Stimulated activated effector memory CD8-positive, alpha-beta T cell treated with anti-CD3 and anti-CD28 coated beads, Interleukin-12 subunit alpha, Interleukin-12 subunit beta, amount 100 ng/mL, for 72 hours (primary cell): ENCODE measurements around the gene TSHR.

Experiments used
- ATAC-seq: fragments of 150-1000 bp; cut with Tn5 transposase; 2 replicates; pipeline ENCODE4 v1.10.0; 2021
- DNase-seq, 2 donors: peaks; one replicate each; pipeline ENCODE4 v3.0.0; 2021 to 2022; ENCODE audit warnings: low spot score in 2 of 2
- H3K27ac Mint-ChIP-seq: one replicate; pipeline ENCODE4 v1.8.0; 2022; ENCODE audit warnings: mild to moderate bottlenecking, mixed read lengths
- H3K36me3 Mint-ChIP-seq: one replicate; pipeline ENCODE4 v1.8.0; 2022; ENCODE audit warnings: mild to moderate bottlenecking, mixed read lengths
- H3K4me1 Mint-ChIP-seq: one replicate; pipeline ENCODE4 v1.8.0; 2022; ENCODE audit warnings: mixed read lengths
- H3K4me3 Mint-ChIP-seq: one replicate; pipeline ENCODE4 v1.8.0; 2022; ENCODE audit warnings: mild to moderate bottlenecking, mixed read lengths
- H3K9me3 Mint-ChIP-seq: one replicate; pipeline ENCODE4 v1.8.0; 2022; ENCODE audit warnings: mixed read lengths

TSHR gene

GRCh38 chr14:81147140-81147897 lies 191.9 kb downstream of the TSHR start:
- Mint-ChIP-seq H3K27ac (no peak overlapping the region), H3K4me1 (no peaks in the 10 kb centered on the region), H3K9me3 (no peaks in the 10 kb centered on the region), H3K36me3 (no peaks in the 10 kb centered on the region), H3K4me3 (no peak overlapping the region)
- DNase-seq, result no peak
- no peak for ATAC-seq

DNA sequence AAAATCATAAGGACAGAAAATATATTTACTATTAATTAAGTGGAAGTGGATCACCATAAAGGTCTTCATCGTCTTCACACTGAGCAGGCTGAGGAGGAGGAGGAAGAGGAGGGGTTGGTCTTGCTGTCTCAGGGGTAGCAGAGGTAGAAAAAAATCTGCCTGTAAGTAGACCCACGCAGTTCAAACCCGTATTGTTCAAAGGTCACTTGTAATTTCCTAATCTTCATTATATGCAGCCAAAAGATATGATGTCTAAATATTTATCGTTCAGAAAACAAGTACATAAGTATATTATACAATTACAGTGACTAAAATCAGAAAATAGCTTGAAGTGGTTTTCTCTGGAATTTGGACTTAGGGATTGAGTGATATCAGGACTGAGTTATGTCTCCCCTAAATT lies 193.2 kb downstream of the TSHR start:
- ATAC-seq, result no peak
- Mint-ChIP-seq H3K4me3 (no peak overlapping the region), H3K27ac (no peak overlapping the region), H3K4me1 (peaks cover 6% of the 10 kb centered on the region), H3K9me3 (no peaks in the 10 kb centered on the region), H3K36me3 (no peaks in the 10 kb centered on the region)
- DNase-seq, result no peak

DNA sequence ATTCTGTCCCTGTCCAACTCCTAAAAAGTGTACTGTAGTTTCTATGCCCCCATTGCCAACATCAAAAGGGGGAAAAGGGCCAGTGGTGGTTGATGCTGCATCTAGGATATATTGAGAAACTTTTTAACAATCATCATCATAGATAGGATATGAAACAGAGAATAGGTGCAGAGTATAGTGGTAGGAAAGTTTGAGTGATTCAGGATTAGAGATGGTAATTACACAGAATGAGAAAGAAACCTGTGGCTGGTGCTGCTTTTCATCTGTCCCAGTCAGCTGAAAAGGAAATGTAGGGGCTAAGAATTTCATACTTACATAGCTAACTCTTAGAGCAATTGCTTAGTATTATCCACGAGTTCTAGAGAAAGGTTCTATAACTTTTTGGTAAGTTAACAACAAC lies 197.8 kb downstream of the TSHR start:
- DNase-seq (no peak), ATAC-seq (peak; percentile 97)
- no peak overlapping the region for H3K4me3 Mint-ChIP-seq
- peaks cover 6% of the 10 kb centered on the region for H3K4me1 Mint-ChIP-seq
- no peak overlapping the region for H3K27ac Mint-ChIP-seq
- H3K36me3 Mint-ChIP-seq, result no peaks in the 10 kb centered on the region
- no peaks in the 10 kb centered on the region for H3K9me3 Mint-ChIP-seq

- Mint-ChIP-seq H3K9me3 (peaks cover 2% of the 10 kb centered on the region), H3K4me1 (peaks cover 6% of the 10 kb centered on the region), H3K4me3 (no peak overlapping the region), H3K36me3 (no peaks in the 10 kb centered on the region), H3K27ac (no peak overlapping the region)
- ATAC-seq, result no peak
- DNase-seq, result no peak
These were observed 202.0 kb downstream of the TSHR start for GRCh38 chr14:81157431-81157830.

GRCh38 chr14:81161088-81161487 lies 205.7 kb downstream of the TSHR start:
- Mint-ChIP-seq H3K4me1 (peaks cover 8% of the 10 kb centered on the region), H3K4me3 (no peak overlapping the region), H3K36me3 (no peaks in the 10 kb centered on the region), H3K9me3 (peaks cover 2% of the 10 kb centered on the region), H3K27ac (no peak overlapping the region)
- DNase-seq, result no peak
- ATAC-seq, result no peak

DNA sequence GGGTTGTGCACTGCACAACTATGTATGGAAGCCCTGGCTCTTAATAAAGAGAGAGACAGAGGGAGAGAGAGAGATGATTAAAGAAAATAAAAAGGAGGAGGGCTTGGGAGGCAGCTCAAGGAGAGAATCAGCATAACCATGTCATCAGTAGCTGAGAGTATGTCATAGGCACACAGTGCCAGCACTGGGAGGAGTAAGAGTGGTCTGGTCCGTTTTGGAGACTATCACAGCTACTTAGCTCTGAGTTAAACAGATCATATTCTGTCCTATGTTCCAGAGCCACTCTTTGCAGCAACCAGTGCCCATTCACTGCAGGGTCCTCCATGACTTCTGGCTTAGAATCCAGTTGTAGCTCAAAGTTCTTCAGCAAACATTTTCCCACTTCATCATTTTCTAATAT lies 206.3 kb downstream of the TSHR start:
- Mint-ChIP-seq H3K27ac (no peak overlapping the region), H3K36me3 (no peaks in the 10 kb centered on the region), H3K4me1 (peaks cover 8% of the 10 kb centered on the region), H3K9me3 (peaks cover 2% of the 10 kb centered on the region), H3K4me3 (no peak overlapping the region)
- no peak for DNase-seq
- no peak for ATAC-seq

GRCh38 chr14:81162941-81163340 lies 207.5 kb downstream of the TSHR start:
- Mint-ChIP-seq H3K36me3 (no peaks in the 10 kb centered on the region), H3K27ac (no peak overlapping the region), H3K4me3 (no peak overlapping the region), H3K4me1 (peaks cover 8% of the 10 kb centered on the region), H3K9me3 (peaks cover 2% of the 10 kb centered on the region)
- no peak for ATAC-seq
- DNase-seq, result no peak

GRCh38 chr14:81164167-81164774 lies 208.8 kb downstream of the TSHR start:
- peaks cover 2% of the 10 kb centered on the region for H3K9me3 Mint-ChIP-seq
- no peak overlapping the region for H3K4me3 Mint-ChIP-seq
- H3K27ac Mint-ChIP-seq, result no peak overlapping the region
- no peaks in the 10 kb centered on the region for H3K36me3 Mint-ChIP-seq
- ATAC-seq (peak; percentile 100), DNase-seq (peak; percentile 30 to 77)
- H3K4me1 Mint-ChIP-seq, result peaks cover 9% of the 10 kb centered on the region

DNA sequence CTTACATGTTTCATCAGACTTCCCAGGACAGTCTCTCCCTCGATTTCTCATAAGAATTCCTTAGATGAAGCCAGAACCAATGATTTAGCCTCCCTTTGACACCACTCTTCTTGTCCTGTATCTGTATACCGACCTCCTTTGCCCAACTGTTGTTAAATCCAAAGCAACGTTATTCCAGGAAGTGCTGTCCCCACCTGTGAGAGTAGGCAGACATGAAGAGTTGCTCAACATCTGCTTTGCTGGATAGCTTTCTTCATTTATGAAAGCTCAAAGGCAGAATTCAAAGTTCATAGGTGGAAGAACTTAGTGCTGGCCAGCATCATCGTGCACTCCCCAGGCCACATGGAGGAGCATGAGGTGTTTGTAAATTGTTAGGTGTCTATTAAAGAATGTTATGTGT lies 209.8 kb downstream of the TSHR start:
- no peaks in the 10 kb centered on the region for H3K9me3 Mint-ChIP-seq
- ATAC-seq (no peak), DNase-seq (no peak)
- no peak overlapping the region for H3K4me3 Mint-ChIP-seq
- no peaks in the 10 kb centered on the region for H3K36me3 Mint-ChIP-seq
- peaks cover 18% of the 10 kb centered on the region for H3K4me1 Mint-ChIP-seq
- H3K27ac Mint-ChIP-seq, result no peak overlapping the region

DNA sequence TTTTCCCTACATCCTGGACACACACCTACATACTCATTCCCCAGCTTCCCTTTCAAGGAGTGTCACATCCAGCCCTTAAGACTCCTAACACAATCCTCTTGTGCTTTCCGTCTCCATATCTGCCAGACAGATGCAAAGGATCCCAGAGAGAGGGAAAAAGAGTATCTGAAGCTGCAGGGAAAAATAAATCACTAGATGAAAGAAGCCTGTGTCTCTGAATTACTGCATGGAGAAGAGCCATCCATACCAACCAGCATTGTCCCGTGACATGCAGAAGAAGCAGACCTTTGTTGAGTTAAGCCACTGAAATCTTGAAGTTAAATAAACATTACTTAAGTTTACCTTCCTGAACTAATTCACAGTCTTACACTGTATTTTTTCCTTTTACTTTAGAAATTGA lies 210.7 kb downstream of the TSHR start:
- peaks cover 27% of the 10 kb centered on the region for H3K4me1 Mint-ChIP-seq
- no peak for ATAC-seq
- no peak for DNase-seq

DNA sequence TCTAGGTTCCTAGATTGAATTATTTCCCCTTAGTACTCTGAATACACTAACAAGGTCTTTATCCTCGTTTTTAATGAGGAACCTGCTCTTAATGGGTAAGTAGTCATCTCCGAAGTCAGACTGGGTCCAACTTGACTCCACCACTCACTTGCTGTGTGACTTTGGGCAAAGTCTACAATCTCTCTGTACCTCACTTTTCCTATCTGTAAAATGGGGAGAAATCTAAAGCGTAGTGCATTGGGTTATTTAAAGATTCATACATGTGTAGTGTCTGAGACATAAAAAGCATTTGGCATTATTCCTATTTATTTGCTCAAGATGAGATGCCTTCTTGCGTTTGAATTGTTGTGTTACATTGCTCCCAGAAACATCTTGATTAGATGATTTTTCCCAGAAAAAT lies 213.8 kb downstream of the TSHR start:
- no peak for ATAC-seq
- Mint-ChIP-seq H3K4me3 (peak overlapping the region; percentile 89), H3K4me1 (peaks cover 23% of the 10 kb centered on the region), H3K9me3 (no peaks in the 10 kb centered on the region), H3K36me3 (no peaks in the 10 kb centered on the region), H3K27ac (peak overlapping the region; percentile 85)
- DNase-seq, result no peak

More for the DNA sequence above, 210.7 kb downstream of the TSHR start:
- Mint-ChIP-seq H3K36me3 (no peaks in the 10 kb centered on the region), H3K9me3 (no peaks in the 10 kb centered on the region), H3K4me3 (no peak overlapping the region), H3K27ac (no peak overlapping the region)

DNA sequence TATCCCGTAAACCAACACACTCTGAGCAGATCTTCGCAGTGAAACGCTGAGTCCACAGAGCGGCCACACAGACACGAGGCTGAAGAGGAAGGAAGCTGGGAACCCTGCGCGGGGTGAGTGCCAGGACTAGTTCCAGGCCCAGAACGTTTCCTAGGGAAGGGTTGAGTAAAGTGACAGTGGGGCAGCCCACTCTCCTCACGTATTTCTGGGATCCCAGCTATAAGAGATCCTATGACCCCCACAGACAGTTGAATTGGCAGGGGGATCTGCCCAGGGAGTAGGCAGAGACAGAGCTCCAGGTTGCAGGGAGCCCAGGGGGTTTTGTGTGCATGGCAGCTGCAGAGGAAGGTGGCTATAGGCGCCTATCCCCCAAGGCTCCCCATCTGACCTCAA lies 214.3 kb downstream of the TSHR start:
- H3K4me3 Mint-ChIP-seq, result peak overlapping the region; percentile 89
- H3K36me3 Mint-ChIP-seq, result no peaks in the 10 kb centered on the region
- peaks cover 20% of the 10 kb centered on the region for H3K4me1 Mint-ChIP-seq
- no peaks in the 10 kb centered on the region for H3K9me3 Mint-ChIP-seq
- DNase-seq (no peak), ATAC-seq (peak; percentile 19)
- peak overlapping the region; percentile 85 for H3K27ac Mint-ChIP-seq

DNA sequence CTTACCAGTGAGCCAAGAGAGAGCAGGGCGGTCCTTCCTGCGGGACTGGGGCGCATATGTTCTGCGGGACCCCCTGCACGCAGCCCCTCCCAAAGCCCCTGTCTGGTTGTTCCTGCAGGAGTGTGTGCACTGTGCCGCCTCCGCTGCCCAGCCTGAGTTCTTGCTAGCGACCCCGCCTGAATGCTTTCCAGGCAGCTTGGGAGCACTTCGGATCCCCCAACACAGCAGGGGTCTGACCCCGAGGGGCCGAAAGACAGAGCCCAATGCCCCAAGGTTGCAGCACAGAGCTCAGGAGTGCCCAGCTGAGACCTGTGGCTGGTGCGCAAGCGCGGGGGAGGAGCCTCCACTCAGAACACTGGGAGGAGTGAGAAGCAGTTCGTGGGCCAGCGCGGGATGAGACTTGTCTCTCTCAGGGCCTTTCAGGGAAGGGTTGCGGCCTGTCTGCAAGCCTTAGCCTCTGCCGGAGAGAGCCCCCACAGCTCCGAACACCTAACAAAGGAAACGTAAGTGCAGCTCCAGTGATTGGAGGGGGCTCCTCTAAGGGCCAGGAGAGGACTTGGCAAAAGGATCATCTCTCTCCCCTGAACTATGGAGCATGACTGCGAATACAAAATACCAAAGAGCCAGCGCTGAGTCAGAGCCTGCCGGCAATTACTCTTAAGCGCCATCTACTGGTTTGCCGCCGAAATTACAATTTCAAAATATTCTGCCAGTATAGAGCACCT lies 214.8 kb downstream of the TSHR start:
- Mint-ChIP-seq H3K27ac (peak overlapping the region; percentile 85), H3K4me1 (peaks cover 20% of the 10 kb centered on the region), H3K36me3 (no peaks in the 10 kb centered on the region), H3K4me3 (peak overlapping the region; percentile 89), H3K9me3 (no peaks in the 10 kb centered on the region)
- DNase-seq, result peak; percentile 69 to 92
- ATAC-seq, result peak; percentile 99

DNA sequence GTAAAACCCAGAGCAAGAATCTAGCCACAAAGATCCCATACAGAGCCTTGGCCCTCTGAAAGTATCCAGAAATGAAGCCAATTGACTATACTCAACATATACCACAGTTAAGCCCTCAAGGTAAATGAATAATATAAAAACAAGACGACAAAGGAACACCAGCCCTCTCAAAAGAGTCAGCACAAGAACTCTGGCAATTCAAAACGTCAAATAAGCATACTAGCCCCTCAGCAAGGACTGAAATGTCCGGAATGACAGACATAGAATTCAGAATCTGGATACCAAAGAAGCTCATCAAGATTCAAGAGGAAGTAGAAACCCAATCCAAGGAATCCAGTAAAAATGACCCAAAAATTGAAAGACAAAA lies 215.4 kb downstream of the TSHR start:
- H3K9me3 Mint-ChIP-seq, result no peaks in the 10 kb centered on the region
- ATAC-seq, result no peak
- peaks cover 20% of the 10 kb centered on the region for H3K4me1 Mint-ChIP-seq
- peak overlapping the region; percentile 85 for H3K27ac Mint-ChIP-seq
- H3K4me3 Mint-ChIP-seq, result peak overlapping the region; percentile 89
- no peaks in the 10 kb centered on the region for H3K36me3 Mint-ChIP-seq
- no peak for DNase-seq

DNA sequence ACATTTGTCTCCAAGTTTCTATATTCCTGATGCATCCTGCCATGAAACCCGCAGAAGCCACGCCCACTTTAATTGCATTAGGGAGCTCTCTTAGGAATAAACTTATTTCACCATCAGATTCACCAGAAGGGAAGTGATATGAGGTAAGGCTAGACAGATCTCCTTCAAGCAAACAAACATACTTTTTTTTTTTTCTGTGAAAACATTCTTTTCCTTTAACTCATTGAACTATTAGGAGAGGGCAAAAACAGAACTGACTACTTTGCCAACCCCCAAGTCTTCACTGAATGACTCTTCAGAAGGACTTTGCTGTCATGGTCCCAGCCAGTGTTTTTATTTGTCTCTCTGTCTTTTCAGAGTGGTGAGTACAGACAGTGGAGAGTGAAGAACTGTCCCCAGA lies 216.9 kb downstream of the TSHR start:
- Mint-ChIP-seq H3K4me3 (no peak overlapping the region), H3K27ac (no peak overlapping the region), H3K9me3 (no peaks in the 10 kb centered on the region), H3K4me1 (peaks cover 23% of the 10 kb centered on the region), H3K36me3 (no peaks in the 10 kb centered on the region)
- no peak for DNase-seq
- ATAC-seq, result no peak

- H3K4me1 Mint-ChIP-seq, result peaks cover 24% of the 10 kb centered on the region
- no peak for ATAC-seq
- peaks cover 3% of the 10 kb centered on the region for H3K36me3 Mint-ChIP-seq
- peak overlapping the region; percentile 43 for H3K27ac Mint-ChIP-seq
- no peak for DNase-seq
- no peaks in the 10 kb centered on the region for H3K9me3 Mint-ChIP-seq
- no peak overlapping the region for H3K4me3 Mint-ChIP-seq
These were observed 217.5 kb downstream of the TSHR start for GRCh38 chr14:81172881-81173280.
